H7 (cell line): ENCODE data around the gene ADARB1. TPM values are rescaled to one million over a fixed set of nuclear protein-coding genes. Genes with fewer than 3 reads are reported as not detected.

Experiments
- DNase-seq: peaks from one replicate; pipeline ENCODE4 v3.0.0; 2012
- H3K27me3 ChIP-seq: 2 replicates; pipeline ENCODE4 v1.6.0; 2011; ENCODE audit warnings: mild to moderate bottlenecking, low read length; ENCODE audit not compliant: control insufficient read depth, insufficient read depth
- H3K36me3 ChIP-seq: replicated peaks from 2 replicates; pipeline ENCODE4 v1.5.1; 2011; ENCODE audit warnings: low read length; ENCODE audit not compliant: control insufficient read depth, insufficient read depth
- H3K4me3 ChIP-seq: 2 replicates; pipeline ENCODE4 v1.5.1; 2011; ENCODE audit warnings: low read depth, mild to moderate bottlenecking, control low read depth, low read length, moderate library complexity; ENCODE audit not compliant: insufficient read depth
- total RNA-seq: library from RNA; depleted of rRNA; stranded (reverse); fragments of >200 nt; shearing (Covaris generic); gene quantifications from 2 replicates; pipeline ENCODE4 v1.2.3, GENCODE V29; 2014

Gene ADARB1
- total RNA-seq, 1 experiment from 2014 or later = 5.5 TPM

DNA sequence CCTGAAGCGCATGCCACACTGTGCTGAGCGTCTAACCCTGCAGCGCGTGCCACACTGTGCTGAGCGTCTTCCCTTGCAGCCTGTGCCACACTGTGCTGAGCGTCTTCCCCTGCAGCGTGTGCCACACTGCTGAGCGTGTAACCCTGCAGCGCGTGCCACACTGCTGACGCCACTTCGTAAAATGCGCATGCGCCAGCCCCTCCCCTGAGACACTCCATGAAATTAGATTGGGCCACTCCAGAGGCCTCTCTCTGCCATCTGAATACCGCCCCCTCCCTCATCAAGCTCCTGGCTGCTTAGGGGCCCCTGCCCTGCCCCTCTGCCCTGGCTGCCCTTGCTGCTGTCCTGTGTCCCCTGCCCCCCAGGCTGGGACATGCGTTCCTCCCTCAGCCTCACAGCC, 128.5 kb downstream of the ADARB1 start:
- H3K4me3 ChIP-seq = no peak overlapping the region
- no peaks in the 10 kb centered on the region for H3K27me3 ChIP-seq

DNA sequence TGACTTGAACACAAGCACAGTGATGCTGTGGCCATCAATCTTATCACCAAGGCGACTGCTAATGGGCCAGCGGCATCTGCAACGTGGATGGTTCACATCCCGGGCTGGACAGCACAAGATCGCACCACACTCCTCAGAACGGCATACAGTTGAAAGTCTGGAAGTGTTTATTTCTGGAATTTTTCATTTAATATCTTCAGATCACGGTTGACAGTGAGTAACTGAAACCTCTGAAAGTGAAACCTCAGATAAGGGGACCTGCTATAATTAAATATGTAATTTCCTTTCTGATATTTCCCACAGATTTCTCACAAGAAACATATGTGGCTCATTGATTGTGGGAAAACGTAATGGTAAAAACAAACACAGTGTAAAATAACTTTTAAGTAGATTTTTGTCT, 129.6 kb downstream of the ADARB1 start:
- H3K4me3 ChIP-seq = no peak overlapping the region
- DNase-seq = no peak
- H3K27me3 ChIP-seq = no peaks in the 10 kb centered on the region
- no peaks in the 10 kb centered on the region; the same call in 1 of the 2 replicates for H3K36me3 ChIP-seq

More for the DNA sequence above, 128.5 kb downstream of the ADARB1 start:
- no peak for DNase-seq
- H3K36me3 ChIP-seq = no peaks in the 10 kb centered on the region; the same call in 1 of the 2 replicates

DNA sequence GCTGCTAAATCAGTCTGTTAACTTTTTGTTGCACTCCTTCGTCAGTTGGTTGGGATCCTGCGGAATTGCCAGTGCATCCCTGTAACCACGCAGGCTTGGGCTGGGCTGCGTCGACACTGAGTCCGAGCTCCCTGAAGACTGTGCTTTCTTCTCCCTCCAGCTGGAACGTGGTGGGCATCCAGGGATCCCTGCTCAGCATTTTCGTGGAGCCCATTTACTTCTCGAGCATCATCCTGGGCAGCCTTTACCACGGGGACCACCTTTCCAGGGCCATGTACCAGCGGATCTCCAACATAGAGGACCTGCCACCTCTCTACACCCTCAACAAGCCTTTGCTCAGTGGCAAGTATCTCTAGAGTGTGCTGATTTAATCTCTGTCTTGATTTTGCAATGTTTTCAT, 130.0 kb downstream of the ADARB1 start:
- H3K4me3 ChIP-seq = no peak overlapping the region
- DNase-seq = no peak
- no peaks in the 10 kb centered on the region; the same call in 1 of the 2 replicates for H3K36me3 ChIP-seq
- no peaks in the 10 kb centered on the region for H3K27me3 ChIP-seq

DNA sequence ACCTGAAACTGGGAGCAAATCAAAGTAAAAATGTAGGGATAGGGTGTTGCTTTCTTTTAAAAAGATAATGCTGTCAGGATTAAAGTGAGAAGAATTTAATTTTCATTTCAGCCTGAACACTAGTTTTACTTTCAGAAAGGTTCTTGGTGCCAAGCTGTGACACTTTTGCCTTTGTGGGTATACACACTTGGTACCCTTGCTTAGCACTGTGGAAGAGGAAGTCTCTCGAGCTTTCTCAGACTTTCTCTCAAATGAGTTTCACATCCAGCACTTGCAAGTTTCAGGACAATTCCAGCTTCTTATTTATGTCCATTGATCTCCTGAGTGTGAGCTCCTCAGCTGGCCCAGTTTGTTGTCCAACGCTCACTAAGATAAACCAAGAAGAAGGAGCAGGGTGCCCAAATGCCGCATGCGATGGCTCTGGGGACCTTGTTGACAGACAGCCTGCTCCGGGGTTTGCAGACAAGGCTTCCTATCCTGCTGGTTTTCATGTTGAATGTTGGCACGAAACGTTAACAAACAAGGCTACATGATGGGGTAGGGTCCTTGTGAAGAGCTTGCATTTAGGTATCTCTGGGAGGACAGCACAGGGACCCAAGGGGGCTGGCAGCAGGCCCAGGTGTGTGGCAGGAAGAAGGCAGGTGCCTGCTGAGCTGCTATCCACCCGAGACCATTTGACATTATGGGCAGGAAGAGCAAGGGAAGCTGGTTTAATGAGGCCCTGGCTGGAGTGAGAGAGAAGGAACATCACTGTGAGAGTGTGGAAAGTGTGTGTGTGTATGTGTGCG, 133.7 kb downstream of the ADARB1 start:
- H3K36me3 ChIP-seq = no peaks in the 10 kb centered on the region; the same call in 1 of the 2 replicates
- H3K4me3 ChIP-seq = no peak overlapping the region
- DNase-seq = no peak
- no peaks in the 10 kb centered on the region for H3K27me3 ChIP-seq

- Histone ChIP-seq H3K4me3 (no peak overlapping the region), H3K36me3 (no peaks in the 10 kb centered on the region; the same call in 1 of the 2 replicates), H3K27me3 (no peaks in the 10 kb centered on the region)
- no peak for DNase-seq
Measured at GRCh38 chr21:45208627-45208951, 134.2 kb downstream of the ADARB1 start.

DNA sequence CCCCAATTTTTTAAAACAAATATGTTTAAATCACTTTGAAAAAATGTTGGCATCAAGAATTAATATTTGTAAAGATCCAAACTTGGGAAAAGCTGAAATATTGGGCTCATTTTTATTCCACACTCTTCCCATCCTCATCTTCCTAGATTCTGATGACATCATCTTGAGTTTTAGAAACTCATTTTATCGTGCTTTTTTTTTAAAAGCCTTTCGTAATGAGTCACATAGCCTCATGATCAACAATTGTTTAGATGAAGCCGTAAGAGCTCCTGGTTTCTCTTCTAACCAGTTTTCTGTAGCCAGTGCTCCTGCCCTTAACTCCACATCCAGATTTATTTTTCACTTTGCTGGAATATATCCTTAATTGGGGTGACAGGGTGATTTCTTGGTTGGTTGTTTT, 134.7 kb downstream of the ADARB1 start:
- no peak for DNase-seq
- no peaks in the 10 kb centered on the region for H3K27me3 ChIP-seq
- no peaks in the 10 kb centered on the region; the same call in 1 of the 2 replicates for H3K36me3 ChIP-seq
- no peak overlapping the region for H3K4me3 ChIP-seq

DNA sequence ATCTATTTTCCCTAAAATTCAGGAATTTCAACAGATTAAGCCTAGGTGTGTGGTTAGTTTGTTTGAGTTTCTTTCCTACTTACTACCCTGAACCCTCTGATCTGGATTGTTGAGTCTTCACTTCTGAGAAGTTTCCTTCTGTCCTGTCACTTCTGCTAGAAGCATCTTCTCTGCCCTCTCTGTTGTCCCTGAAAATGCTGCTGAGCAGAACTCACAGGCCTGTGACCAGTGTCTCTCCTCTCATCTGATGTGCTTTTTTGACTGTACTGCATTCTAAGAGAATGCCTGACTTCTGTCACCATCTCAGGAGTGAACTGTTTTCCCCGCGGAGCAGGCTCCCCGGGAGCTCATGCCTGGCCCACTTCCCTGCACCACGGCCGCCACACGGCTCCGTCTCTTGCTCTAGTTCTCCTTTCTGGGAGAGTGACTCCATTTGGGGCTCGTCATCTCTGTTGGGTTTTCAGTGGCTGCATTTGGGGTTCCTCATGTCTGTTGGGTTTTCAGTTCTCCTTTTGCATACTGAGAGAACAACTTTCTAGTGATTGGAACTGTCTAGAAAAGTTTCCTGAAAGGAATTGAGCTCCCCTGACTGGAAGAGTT, 135.4 kb downstream of the ADARB1 start:
- Histone ChIP-seq H3K4me3 (no peak overlapping the region), H3K36me3 (no peaks in the 10 kb centered on the region), H3K27me3 (no peaks in the 10 kb centered on the region)
- DNase-seq = no peak

DNA sequence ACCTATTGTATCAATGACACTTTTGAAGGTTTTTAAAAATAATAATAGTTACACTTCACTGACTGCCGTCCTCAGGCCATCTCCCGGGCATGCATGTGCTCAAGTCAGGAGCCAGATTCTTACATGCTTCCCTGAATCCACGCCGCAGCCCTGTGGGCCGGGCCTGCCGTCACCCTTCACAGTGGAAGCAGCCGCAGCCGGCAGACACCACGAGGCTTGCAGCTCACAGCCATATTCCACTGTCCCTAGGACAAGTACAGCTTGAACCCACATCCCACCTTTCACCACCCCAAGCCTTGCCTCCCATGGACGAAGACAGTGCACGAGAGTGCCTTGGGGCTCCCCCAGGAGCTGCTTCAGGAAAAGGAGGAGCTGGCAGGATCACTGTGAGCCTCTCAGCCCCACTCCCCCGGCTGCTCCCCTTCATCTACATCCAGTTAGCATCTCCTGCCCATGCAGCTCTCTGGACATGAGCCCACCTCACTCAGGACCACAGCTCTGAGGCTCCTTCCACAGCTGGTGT, 136.1 kb downstream of the ADARB1 start:
- no peak for DNase-seq
- no peaks in the 10 kb centered on the region for H3K36me3 ChIP-seq
- H3K27me3 ChIP-seq = no peaks in the 10 kb centered on the region
- H3K4me3 ChIP-seq = no peak overlapping the region

GRCh38 chr21:45211661-45212060, 137.3 kb downstream of the ADARB1 start:
- Histone ChIP-seq H3K27me3 (no peaks in the 10 kb centered on the region), H3K4me3 (no peak overlapping the region), H3K36me3 (no peaks in the 10 kb centered on the region)
- DNase-seq = no peak

DNA sequence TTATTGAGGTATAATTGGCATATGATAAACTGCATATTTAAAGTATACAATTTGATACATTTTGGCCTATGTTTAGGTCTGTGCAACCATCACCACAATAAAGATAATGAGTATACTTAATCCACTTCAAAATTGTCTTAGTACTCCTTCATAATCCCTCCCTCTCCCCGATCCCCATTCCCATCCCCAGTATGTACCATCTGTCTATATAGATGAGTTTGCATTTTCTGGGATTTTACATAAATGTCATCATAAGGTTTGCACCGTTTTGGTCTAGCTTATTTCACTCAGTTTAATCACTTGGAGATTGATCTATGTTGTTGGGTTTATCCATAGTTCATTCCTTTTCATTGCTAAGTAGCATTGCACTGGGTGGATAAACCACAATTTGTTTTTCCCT, 139.0 kb downstream of the ADARB1 start:
- no peaks in the 10 kb centered on the region for H3K27me3 ChIP-seq
- no peak overlapping the region for H3K4me3 ChIP-seq
- no peaks in the 10 kb centered on the region for H3K36me3 ChIP-seq
- no peak for DNase-seq

DNA sequence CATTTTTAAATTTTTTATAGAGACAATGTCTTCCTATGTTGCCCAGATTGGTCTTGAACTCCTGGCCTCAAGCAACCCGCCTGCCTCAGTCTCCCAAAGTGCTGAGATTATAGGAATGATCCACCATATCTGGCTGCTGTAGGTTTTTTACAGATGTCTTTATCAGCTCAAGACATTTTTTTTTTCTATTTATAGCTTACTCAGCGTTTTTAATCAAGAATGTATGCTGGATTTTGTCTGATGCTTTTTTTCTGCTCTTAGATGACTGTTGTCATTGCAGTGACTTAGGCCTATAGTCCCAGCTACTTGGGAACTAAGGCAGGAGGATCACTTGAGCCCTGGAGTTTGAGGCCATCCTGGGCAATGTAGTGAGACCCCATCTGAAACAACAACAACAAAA, 140.8 kb downstream of the ADARB1 start:
- no peak overlapping the region for H3K4me3 ChIP-seq
- H3K27me3 ChIP-seq = no peaks in the 10 kb centered on the region
- no peak for DNase-seq
- no peaks in the 10 kb centered on the region for H3K36me3 ChIP-seq

DNA sequence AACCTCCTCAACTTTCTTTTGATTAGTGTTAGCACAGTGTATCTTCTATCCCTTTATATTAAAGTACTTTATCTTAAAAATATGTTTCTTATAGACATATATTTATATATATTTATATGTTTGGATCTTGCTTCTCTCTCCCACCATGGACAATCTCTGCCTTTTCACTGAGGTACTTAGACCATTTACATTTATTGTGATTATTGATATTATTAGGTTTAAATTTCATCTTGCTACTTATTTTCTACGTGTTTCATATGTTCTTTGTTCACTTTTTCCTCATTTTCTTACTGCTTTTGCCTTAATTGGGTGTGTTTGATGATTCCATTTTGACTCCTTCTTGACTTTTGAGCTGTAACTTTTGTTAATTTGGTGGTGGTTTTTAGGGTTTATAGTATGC, 142.6 kb downstream of the ADARB1 start:
- Histone ChIP-seq H3K36me3 (no peaks in the 10 kb centered on the region), H3K4me3 (no peak overlapping the region), H3K27me3 (no peaks in the 10 kb centered on the region)
- DNase-seq = no peak

DNA sequence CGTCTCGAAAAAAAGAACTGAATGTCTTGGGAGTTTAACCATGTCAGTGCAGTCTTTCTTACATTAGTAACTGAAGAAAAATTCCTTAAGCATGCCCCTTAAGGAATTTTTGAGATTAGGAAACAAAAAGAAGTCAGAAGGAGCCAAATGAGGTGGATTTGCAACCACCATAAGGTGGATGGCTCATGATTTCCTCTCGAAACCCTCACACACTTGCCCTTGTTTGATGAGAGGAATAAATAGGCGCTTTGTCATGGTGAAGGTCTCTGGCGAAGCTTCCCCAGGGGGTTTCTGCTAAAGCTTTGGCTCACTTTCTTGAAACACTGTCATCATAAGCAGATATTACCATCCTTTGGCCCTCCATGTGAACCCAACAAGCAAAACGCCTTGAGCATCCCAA, 145.1 kb downstream of the ADARB1 start:
- Histone ChIP-seq H3K4me3 (no peak overlapping the region), H3K36me3 (no peaks in the 10 kb centered on the region), H3K27me3 (no peaks in the 10 kb centered on the region)
- DNase-seq = no peak

DNA sequence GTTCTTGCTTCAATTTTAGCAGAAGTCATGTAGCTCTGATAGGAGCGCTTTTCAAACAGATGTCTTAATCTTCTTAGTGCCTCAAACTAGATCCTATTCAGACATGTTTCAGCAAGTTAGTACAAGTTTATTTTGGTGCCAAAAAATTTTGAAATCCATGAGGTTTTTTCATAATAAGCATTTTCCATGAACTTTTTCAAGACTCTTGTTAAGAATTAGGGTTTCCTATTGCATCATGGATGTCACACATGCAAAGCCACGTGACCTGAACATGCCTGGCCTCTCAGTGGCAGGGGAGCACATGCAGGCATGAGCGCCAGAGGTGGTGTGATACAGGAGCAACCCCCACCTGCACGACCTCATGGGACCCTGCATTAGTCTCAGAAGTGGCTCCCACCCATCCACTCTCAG, 145.7 kb downstream of the ADARB1 start:
- no peak for DNase-seq
- Histone ChIP-seq H3K4me3 (no peak overlapping the region), H3K27me3 (no peaks in the 10 kb centered on the region), H3K36me3 (no peaks in the 10 kb centered on the region)

DNA sequence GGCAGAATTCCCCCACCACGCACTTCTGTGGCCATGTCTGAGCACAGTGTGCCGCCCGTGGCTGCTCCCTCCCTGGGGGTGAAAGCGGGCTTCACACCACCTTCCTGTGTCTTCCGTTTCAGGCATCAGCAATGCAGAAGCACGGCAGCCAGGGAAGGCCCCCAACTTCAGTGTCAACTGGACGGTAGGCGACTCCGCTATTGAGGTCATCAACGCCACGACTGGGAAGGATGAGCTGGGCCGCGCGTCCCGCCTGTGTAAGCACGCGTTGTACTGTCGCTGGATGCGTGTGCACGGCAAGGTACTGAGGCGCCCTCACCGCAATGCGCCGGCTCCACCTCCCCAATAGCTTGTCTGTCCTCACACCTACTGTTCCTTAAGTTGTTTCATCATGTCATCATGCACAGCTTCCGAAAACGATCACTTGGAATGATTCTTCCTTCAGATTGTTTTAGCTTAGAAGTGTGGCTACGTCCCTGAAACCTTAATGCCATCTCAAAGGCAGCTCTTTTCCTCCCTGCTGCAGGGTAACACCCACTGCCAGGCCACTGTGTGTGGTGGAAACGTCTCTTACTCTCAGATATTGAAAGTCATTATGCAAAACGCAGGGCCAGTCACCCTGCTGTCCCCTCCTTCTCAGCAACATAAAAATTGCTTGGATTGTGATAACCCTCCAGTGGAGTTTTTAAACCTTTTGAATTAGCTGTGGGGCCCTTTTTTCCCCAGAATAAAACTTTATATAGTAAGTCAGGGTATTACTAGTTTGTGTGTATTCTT, 146.5 kb downstream of the ADARB1 start:
- Histone ChIP-seq H3K4me3 (no peak overlapping the region), H3K27me3 (no peaks in the 10 kb centered on the region), H3K36me3 (no peaks in the 10 kb centered on the region)
- DNase-seq = no peak
